Amygdala (tissue), 56 donors: ENCODE measurements around the gene ICE2.

Experiments used
- DNase-seq, 56 donors: peaks; one replicate each; lab custom pipeline; 2025; lab: John Stamatoyannopoulos, UW

The ICE2 gene, protein sequence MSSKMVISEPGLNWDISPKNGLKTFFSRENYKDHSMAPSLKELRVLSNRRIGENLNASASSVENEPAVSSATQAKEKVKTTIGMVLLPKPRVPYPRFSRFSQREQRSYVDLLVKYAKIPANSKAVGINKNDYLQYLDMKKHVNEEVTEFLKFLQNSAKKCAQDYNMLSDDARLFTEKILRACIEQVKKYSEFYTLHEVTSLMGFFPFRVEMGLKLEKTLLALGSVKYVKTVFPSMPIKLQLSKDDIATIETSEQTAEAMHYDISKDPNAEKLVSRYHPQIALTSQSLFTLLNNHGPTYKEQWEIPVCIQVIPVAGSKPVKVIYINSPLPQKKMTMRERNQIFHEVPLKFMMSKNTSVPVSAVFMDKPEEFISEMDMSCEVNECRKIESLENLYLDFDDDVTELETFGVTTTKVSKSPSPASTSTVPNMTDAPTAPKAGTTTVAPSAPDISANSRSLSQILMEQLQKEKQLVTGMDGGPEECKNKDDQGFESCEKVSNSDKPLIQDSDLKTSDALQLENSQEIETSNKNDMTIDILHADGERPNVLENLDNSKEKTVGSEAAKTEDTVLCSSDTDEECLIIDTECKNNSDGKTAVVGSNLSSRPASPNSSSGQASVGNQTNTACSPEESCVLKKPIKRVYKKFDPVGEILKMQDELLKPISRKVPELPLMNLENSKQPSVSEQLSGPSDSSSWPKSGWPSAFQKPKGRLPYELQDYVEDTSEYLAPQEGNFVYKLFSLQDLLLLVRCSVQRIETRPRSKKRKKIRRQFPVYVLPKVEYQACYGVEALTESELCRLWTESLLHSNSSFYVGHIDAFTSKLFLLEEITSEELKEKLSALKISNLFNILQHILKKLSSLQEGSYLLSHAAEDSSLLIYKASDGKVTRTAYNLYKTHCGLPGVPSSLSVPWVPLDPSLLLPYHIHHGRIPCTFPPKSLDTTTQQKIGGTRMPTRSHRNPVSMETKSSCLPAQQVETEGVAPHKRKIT

DNA sequence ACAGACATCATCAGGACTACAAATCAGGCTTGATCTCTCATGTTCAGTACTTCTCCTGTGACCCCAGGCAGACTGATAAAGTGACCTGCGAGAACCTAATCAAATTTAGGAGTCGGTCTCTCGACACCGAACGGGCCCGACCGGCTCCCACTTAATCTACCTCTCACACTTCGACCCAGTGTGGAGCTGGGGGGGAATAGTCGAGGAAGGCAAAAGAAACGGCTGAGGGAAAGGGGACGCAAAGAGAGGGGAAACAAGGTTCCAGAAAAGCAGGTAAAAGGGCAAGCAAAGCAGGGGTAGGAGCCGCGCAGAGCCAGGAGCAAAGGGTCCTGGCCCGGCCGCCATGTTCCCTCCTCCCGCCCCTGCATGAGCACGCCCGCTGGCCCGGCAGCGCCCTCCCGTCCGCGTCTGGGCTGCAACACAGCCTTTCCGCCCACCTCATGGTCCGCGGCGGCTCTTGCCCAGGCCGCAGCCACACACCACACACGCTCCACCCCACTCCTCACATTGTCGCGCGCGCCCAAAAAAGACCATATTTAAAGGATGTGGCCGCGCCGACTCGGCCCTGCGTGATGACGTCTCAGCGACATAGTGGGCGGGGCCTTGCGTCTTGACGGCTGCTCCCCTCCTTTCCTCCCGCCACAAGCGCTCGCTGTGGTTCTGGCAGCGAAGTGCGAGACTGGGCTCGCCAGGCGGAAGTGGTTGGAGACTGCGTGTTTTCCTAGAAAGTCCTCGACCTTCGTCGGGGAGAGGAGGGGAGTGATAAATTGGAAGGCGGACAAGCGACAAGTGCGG lies at the start of gene ICE2:
Gene ICE2, minus strand, starts transcription at position 577 of the 795 bp plus-strand sequence. CDS start 1,165 bp downstream, outside the sequence.
- peak; percentile 41 to 95 (median 86) for DNase-seq

DNA sequence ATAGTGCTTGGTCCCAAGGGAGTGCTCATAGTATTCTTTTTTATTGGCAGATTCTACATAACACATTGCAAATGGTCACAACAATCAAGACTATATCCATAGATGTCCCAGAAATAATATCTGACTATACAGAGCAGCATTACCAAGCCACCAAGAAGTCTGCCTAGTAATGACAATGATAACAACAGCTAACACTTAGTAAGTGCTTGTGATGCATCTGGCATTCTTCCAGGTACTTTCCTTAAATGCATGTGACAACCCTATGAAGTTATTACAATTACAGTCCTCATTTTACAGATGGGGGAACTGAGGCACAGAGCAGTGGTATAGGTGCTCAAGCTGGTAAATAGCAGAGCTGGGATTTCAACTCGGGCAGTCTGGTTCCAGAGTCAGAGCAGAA lies 49.6 kb upstream of the ICE2 start:
- DNase-seq, result no peak

DNA sequence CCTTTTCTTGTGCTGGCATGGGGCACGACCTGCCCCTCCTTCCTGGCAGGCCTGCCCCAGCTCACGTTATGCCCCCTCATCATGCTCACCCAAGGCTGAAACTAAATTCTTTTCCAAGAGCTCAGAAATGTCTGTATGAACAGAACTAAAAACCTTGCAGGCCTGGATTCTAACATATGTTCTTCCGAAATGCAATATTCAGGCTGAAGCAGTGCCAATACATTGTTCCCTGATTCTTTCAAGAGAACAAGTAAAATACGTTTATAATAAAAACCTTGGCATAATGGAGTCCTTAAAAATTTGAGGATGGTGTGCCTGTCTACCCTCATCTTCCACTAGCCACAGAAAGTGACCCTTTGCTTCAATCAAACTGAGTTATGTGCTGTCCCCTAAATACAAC lies 48.5 kb upstream of the ICE2 start:
- DNase-seq, result no peak

DNA sequence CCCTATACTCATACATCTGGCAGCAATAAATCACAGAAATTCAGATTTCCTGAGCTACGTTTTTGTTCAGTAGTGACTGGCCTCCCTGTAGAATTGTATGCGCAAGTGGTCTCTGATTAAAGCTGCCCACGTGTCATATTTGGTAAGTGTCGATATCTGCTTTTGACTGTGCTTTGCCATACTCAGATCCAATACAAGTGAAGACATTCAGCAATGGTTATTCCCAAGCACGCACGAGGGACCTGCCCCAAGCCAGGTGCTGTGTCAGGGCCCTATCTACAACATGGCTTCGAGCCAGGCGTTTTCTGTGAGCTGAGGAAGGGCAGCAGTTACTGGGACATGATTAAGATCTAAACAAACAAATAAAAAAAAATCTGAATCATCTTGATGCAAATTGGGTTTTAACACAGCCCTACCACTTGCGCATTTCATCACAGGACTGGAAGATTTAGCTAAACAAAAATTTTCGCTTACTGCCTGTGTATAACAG lies 47.2 kb upstream of the ICE2 start:
- DNase-seq, result no peak

DNA sequence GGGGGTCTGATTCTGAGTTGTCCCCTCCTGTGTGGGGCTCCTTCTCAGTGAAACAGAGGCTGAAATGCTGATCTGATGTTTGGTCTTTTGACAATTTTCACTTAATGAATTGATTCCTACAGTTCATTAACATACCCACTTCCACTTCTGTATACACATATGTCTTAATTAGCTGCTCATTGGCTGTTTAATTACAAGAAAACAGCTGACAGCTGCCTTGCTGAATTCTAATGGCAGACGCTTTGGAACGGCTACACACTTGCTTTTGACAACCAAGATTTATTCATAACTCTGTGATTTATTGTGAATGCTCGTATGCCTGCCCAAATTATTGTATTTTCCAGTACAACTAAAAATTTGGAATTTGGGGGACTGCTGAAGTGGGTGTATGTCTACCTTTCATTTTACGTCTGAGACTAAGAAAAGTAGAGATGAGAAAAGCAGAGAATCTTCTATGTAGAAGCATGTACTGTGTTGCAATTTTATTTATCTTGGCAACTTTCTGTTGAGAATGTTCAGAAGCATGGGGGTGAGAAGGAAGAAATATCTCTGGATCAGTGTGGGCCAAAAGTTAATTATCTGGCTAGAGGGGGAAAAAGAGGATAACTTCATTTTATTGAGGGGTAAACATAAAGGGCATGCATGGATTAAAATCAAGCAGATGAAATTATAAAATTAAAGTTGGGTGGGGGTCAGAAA lies 46.5 kb upstream of the ICE2 start:
- no peak for DNase-seq

DNA sequence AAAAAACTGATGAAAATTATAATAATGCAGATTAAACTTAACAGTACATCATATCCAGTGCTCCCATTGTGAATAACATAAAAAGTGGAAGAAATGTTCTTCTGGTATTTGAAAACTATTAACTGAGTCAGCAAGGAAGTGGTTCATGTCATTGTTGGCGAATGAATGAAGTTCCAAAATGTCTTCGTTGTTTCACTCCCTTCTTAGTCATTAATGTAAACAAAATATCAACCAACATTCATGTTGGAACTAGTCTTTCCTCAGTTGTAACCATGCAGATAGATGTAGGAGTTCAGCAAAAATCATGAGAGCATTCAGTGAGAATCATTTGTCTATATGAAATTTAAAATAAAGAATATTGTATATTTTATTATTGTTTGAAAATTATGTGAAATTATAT lies 44.1 kb upstream of the ICE2 start:
- no peak for DNase-seq

DNA sequence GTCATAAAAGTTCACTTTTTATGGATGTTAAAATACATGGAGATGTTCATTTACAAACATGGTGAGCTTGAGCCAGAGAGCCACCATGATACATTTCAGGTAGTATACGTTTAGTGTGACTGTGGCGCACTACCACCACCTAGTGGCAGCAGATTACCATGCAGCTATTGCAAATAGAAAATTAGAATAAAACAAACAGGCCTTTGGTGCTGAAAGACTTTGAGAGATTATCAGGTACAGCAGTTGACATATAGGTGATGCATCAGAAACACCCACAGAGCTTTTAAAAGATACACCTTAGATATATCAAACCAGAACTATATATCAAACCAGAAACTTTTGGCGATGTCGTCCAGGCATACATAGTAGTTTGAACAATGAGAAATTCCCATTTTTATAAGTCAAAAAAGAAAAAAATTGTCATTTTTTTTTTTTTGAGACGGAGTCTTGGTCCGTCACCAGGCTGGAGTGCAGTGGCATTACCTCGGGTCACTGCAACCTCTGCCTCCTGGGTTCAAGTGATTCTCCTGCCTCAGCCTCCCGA lies 42.0 kb upstream of the ICE2 start:
- peak in 19 of 56 donors; percentile 2 to 71 (median 10) for DNase-seq

DNA sequence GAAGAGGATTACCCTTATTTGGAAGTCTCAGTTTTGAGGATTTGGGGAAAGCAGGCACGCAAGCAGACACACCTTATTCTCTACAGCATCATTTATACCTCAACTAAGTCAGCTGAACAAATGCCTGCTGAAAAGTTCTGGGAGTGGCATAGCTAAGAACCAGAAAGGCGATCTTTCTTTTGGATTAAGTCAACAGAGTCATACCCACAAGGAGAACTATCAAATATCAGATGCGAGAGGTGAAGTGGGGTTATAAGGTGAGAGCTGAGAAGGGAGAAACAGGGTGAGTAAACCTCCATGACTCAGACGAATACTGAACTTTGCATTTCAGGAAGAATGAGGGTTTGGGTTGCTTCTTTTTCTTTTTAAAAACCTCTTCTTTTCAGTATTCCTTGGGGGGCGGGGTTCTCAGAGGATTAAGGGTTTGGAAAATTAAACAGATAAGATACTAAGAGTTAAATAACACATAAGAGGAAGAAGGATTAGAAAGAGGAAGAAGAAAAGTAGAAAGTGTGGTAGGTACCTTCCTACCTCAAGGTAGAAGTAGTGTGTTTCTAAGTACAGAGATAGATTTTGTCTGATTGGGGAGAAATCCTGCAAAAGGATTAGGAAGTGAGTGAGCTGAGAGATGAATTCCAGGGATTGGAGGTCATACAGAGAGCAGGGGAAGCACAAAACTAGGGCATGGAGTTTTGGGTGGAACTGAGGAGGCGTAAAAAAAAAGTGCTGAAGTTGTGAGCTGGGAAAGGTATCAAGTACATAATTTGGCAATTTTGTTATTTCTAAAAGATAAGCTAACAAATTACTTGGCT lies 41.3 kb upstream of the ICE2 start:
- no peak for DNase-seq

DNA sequence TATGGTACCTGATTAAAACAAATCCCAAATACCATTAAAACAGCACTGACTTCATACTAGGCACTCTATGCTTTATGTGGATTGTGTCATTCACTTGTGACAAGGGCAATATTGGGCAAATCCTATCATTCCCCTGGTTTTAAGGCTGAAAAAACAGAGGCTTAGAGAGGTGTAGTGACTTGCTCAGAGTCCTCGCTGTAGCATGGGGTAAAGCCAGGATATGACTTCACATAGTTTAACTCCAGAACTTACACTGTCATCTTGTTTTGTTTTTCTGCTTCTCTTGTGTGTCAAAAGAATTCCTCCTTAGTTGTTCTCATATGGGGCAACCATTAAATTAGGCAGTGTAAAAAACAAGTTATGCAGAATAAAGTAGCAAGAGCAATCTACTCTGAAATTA lies 40.3 kb upstream of the ICE2 start:
- DNase-seq, result no peak

DNA sequence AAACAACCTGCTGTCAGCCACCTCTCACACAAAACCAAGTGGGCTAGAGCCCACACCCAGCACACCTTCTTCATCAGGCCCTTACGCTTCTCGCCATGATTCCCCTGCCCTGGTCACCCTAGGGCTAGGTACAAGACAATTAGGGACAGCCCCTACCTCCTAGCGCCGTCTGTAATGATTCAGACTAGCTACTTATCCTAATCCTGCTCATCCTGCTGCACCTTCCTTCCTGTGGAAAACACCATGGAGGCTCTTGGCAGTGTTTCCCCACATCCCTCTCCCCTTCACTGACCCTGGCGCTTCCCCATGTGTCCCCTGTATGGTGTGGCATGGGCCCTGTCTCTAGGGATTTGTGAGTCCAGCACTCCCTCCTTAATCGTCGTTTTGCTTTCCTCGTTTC lies 39.6 kb upstream of the ICE2 start:
- DNase-seq, result no peak

DNA sequence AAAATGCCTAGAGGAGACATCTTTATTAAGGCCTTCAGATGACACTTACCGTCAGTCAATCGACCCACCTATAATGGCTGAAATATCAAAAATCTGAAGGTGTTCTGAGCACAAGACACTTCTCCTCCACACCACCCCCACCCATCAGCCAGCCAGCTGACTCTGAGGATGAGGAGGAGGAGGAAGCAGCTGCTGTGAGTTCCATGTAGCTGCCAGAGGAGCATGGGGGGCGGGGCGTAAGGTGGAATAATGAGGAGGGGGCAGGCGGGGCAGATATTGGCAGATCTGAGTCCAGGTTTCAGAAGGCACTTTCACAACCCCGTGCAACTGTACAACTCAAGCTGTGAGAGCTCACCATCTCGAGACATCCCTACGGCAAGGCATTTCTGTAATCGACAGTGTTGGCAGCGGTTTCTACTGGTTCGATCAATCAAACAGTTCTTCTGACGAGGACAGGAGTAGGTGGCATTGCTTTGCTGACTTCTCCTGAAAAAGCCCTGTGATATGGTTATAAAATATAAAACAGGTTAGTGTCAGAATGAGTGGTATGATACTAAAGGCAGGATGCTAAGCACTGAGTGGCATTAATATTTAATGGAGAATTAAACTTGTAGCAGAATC lies 35.4 kb upstream of the ICE2 start:
- DNase-seq, result no peak

DNA sequence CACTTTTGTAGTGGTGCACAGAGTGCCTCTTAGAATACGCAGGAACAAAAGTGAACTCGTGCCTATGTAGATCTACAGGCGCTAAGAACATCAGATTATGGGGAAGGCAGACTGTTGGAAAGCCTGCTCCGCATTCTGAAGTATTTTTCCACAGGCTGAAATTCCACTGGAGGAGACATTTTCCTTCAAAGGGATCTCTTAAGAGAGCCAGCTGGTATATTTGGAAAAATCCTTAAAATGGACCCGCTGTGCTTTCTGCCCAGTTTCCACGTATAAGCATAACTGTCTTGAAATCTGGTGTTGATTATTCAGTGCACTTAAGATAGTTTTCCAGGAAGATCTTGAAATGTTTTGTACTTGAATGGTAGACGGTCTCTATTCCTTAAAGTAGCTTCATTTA lies 34.7 kb upstream of the ICE2 start:
- no peak for DNase-seq

DNA sequence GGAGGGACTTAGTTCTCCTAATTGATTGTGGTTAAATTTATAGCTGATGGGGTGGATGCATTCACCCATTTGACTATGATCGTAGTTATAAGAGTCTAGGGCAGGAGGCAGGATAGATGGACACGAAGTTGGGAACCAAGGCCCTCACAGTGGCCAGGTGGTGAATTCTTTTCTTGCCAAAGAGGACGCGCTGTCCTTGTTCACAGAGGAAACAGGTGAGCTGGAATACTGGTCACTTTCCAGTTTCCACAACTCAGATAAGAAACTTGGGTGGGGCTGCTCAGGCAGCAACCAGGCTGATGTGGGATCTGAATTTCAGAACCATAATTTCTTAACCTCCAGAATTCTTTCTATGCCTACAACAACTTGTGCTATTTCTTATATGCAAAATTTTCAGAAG lies 34.0 kb upstream of the ICE2 start:
- DNase-seq, result no peak

DNA sequence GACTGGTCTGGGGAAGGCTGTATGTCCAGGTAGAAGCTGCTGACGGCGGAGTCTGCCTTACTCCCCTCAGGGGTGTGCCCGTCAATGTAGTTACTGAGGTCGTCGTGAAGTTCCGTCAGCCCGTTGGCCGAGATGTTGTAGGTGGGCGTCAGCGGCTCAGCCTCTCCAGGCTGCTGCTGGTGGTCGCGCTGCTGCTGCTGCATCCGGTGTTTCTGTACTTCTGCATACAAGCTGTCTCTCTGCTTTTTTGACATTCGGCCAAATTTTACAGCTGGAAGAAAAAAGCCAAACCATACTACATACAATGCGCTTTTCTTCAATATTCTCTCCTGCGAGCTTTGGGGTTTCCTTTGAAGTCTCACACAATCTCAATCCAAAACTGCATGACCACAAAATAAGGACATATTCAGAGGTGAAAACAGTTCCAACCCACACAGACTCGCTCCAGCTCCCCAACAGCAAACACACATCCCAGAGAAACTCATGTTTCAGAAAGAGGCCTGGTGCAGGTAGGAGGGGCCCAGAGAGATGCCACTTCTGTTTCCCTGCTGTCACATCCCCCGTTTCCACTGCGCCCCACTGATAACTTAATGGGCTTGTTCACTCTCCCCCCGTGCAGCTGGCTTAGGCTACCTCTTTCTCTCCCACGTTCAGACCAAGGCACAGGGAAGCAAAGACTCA lies 32.5 kb upstream of the ICE2 start:
- DNase-seq, result no peak

DNA sequence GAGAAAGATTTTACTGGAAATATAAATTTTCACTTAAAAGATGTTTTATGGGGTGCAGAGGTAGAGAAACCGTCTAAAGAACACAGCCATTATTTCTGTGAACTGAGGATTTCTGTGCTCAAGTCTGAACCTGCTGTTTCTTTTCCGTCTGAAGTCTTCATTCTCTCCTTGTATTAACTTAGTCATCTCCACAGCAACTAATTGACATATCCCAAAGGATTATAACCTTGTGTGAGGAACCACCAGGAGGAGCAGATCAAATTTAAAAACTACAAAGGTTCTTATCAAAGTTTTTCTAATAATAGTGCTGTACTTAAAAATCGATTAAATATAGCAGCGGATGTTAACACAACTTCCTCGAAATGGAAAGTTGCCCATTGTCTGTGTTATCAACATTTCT lies 31.1 kb upstream of the ICE2 start:
- no peak for DNase-seq

DNA sequence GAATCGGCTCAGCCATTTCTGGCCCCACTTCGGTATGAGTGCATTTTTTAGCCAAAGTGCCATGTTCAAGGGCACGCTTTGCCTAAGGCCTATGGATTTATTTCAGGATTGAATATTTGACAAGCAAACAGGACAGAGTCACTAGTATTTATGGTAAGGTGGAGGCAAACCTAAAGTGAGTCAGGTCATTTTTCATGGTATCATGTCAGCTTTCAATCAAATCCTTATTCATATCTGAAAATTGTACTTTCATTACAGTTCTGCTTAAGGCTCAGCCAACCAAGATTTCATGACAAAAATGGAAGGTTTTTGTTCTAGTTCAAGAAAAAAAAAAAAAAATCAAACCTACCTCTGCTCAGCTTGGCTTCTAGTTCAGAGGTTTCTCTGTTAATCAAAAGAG lies 30.5 kb upstream of the ICE2 start:
- no peak for DNase-seq

DNA sequence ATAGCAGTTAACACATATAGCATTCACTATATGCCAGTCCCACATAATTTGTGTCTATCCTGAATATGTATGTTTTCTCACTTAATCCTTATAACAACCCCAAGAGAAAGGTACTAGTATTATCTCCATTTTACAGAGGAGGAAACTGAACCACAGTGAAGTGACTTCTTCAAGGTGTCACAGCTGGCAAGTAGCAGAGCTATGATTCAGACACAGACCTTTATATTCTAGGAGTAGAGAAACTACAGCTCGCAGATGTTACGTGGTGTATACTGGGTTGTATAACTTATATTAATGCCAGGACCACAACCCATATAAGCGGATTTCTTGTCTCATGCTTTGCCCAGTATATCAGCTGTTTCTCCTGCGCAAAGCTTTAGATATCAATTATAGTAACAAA lies 29.5 kb upstream of the ICE2 start:
- no peak for DNase-seq
